ENCODE results near the gene SLC4A7. TPM values are rescaled to one million over a fixed set of nuclear protein-coding genes. Genes with fewer than 3 reads are reported as not detected.
A peak's percentile ranks its signal among the peaks of the same experiment; 100 is the strongest.

Gene SLC4A7
- polyA plus RNA-seq, 3 donors from 2014 or later: 1.6 to 13.5 (median 8.4) TPM

- DNase-seq: no peak
- H3K36me3 Mint-ChIP-seq: no peaks in the 10 kb centered on the region
- H3K9me3 Mint-ChIP-seq: no peaks in the 10 kb centered on the region
- no peak overlapping the region for H3K4me3 Mint-ChIP-seq
- no peaks in the 10 kb centered on the region for H3K4me1 Mint-ChIP-seq
- no peaks in the 10 kb centered on the region for H3K27me3 Mint-ChIP-seq (ENCODE audit: low read depth in 3 of 3)
- H3K27ac Mint-ChIP-seq: no peak overlapping the region
Measured at GRCh38 chr3:27507111-27507510, 22.9 kb upstream of the SLC4A7 start.

GRCh38 chr3:27504749-27505148 is 20.6 kb upstream of the SLC4A7 start:
- no peaks in the 10 kb centered on the region for H3K9me3 Mint-ChIP-seq
- DNase-seq: no peak
- H3K4me3 Mint-ChIP-seq: no peak overlapping the region
- no peaks in the 10 kb centered on the region for H3K27me3 Mint-ChIP-seq (ENCODE audit: low read depth in 3 of 3)
- no peaks in the 10 kb centered on the region for H3K36me3 Mint-ChIP-seq
- H3K4me1 Mint-ChIP-seq: no peaks in the 10 kb centered on the region
- no peak overlapping the region for H3K27ac Mint-ChIP-seq

GRCh38 chr3:27503526-27503925 is 19.3 kb upstream of the SLC4A7 start:
- DNase-seq: no peak

GRCh38 chr3:27501759-27502158 is 17.6 kb upstream of the SLC4A7 start:
- peaks cover 0 to 2% (median 0%) of the 10 kb centered on the region in 3 donors for H3K27me3 Mint-ChIP-seq (ENCODE audit: low read depth in 3 of 3)
- H3K36me3 Mint-ChIP-seq: no peaks in the 10 kb centered on the region
- H3K4me3 Mint-ChIP-seq: no peak overlapping the region
- H3K27ac Mint-ChIP-seq: no peak overlapping the region
- DNase-seq: no peak
- H3K9me3 Mint-ChIP-seq: no peaks in the 10 kb centered on the region
- H3K4me1 Mint-ChIP-seq: no peaks in the 10 kb centered on the region

More at GRCh38 chr3:27503526-27503925, 19.3 kb upstream of the SLC4A7 start:
- H3K27me3 Mint-ChIP-seq (ENCODE audit: low read depth in 3 of 3): no peaks in the 10 kb centered on the region
- no peak overlapping the region for H3K4me3 Mint-ChIP-seq
- no peaks in the 10 kb centered on the region for H3K4me1 Mint-ChIP-seq
- H3K36me3 Mint-ChIP-seq: no peaks in the 10 kb centered on the region
- no peak overlapping the region for H3K27ac Mint-ChIP-seq
- H3K9me3 Mint-ChIP-seq: no peaks in the 10 kb centered on the region

- no peak overlapping the region for H3K27ac Mint-ChIP-seq
- DNase-seq: no peak
- H3K27me3 Mint-ChIP-seq (ENCODE audit: low read depth in 3 of 3): peaks cover 0 to 2% (median 0%) of the 10 kb centered on the region in 3 donors
- no peak overlapping the region for H3K4me3 Mint-ChIP-seq
- no peaks in the 10 kb centered on the region for H3K36me3 Mint-ChIP-seq
- H3K4me1 Mint-ChIP-seq: peaks cover 0 to 2% of the 10 kb centered on the region in 2 donors
- no peaks in the 10 kb centered on the region for H3K9me3 Mint-ChIP-seq
Measured at GRCh38 chr3:27500986-27501385, 16.8 kb upstream of the SLC4A7 start.

GRCh38 chr3:27500035-27500434 is 15.9 kb upstream of the SLC4A7 start:
- Mint-ChIP-seq H3K4me3 (no peak overlapping the region), H3K36me3 (no peaks in the 10 kb centered on the region)

GRCh38 chr3:27494784-27495183 is 10.6 kb upstream of the SLC4A7 start:
- H3K27me3 Mint-ChIP-seq (ENCODE audit: low read depth in 3 of 3): peaks cover 0 to 2% (median 0%) of the 10 kb centered on the region in 3 donors
- no peaks in the 10 kb centered on the region for H3K9me3 Mint-ChIP-seq
- DNase-seq: no peak
- peaks cover 0 to 2% of the 10 kb centered on the region in 2 donors for H3K4me1 Mint-ChIP-seq
- H3K4me3 Mint-ChIP-seq: no peak overlapping the region
- H3K27ac Mint-ChIP-seq: no peak overlapping the region
- H3K36me3 Mint-ChIP-seq: no peaks in the 10 kb centered on the region

More at GRCh38 chr3:27500035-27500434, 15.9 kb upstream of the SLC4A7 start:
- Mint-ChIP-seq H3K27me3 (ENCODE audit: low read depth in 3 of 3) (peaks cover 0 to 2% (median 0%) of the 10 kb centered on the region in 3 donors), H3K4me1 (peaks cover 0 to 2% of the 10 kb centered on the region in 2 donors), H3K27ac (no peak overlapping the region), H3K9me3 (no peaks in the 10 kb centered on the region)
- no peak for DNase-seq

- no peaks in the 10 kb centered on the region for H3K9me3 Mint-ChIP-seq
- DNase-seq: no peak
- H3K27ac Mint-ChIP-seq: no peak overlapping the region
- no peaks in the 10 kb centered on the region for H3K36me3 Mint-ChIP-seq
- H3K4me3 Mint-ChIP-seq: no peak overlapping the region
- peaks cover 0 to 6% (median 0%) of the 10 kb centered on the region in 3 donors for H3K27me3 Mint-ChIP-seq (ENCODE audit: low read depth in 3 of 3)
- peaks cover 10 to 12% of the 10 kb centered on the region in 2 donors for H3K4me1 Mint-ChIP-seq
Measured at GRCh38 chr3:27488821-27489220, 4.6 kb upstream of the SLC4A7 start.

GRCh38 chr3:27487383-27487782 is 3.2 kb upstream of the SLC4A7 start:
- H3K36me3 Mint-ChIP-seq: no peaks in the 10 kb centered on the region
- no peaks in the 10 kb centered on the region for H3K9me3 Mint-ChIP-seq
- H3K4me3 Mint-ChIP-seq: no peak overlapping the region
- H3K27me3 Mint-ChIP-seq (ENCODE audit: low read depth in 3 of 3): peaks cover 0 to 10% (median 4%) of the 10 kb centered on the region in 3 donors
- peaks cover 21% of the 10 kb centered on the region in 2 donors for H3K4me1 Mint-ChIP-seq
- DNase-seq: no peak
- no peak overlapping the region for H3K27ac Mint-ChIP-seq

GRCh38 chr3:27486336-27486735 is 2.2 kb upstream of the SLC4A7 start:
- peak overlapping the region in 5 of 6 donors; percentile 18 to 73 (median 60) for H3K27ac Mint-ChIP-seq
- H3K9me3 Mint-ChIP-seq: no peaks in the 10 kb centered on the region
- H3K4me3 Mint-ChIP-seq: peak overlapping the region; percentile 13 to 71 (median 34)
- no peaks in the 10 kb centered on the region for H3K36me3 Mint-ChIP-seq
- peaks cover 0 to 10% (median 4%) of the 10 kb centered on the region in 3 donors for H3K27me3 Mint-ChIP-seq (ENCODE audit: low read depth in 3 of 3)
- peaks cover 29 to 32% of the 10 kb centered on the region in 2 donors for H3K4me1 Mint-ChIP-seq
- peak in 1 of 3 donors; percentile 25 for DNase-seq

GRCh38 chr3:27485866-27486265 is 1.7 kb upstream of the SLC4A7 start:
- Mint-ChIP-seq H3K4me3 (peak overlapping the region in 3 of 5 donors; percentile 13 to 71 (median 16)), H3K27ac (peak overlapping the region in 3 of 6 donors; percentile 51 to 73 (median 61)), H3K9me3 (no peaks in the 10 kb centered on the region)

GRCh38 chr3:27483117-27484014 is 818 bp downstream of the SLC4A7 start:
- peak; percentile 37 to 39 (median 38) for DNase-seq
- Mint-ChIP-seq H3K27me3 (ENCODE audit: low read depth in 3 of 3) (peaks cover 0 to 10% (median 4%) of the 10 kb centered on the region in 3 donors), H3K36me3 (no peaks in the 10 kb centered on the region), H3K9me3 (no peaks in the 10 kb centered on the region), H3K4me1 (peaks cover 56 to 57% of the 10 kb centered on the region in 2 donors), H3K4me3 (peak overlapping the region; percentile 95 to 99 (median 98)), H3K27ac (peak overlapping the region; percentile 92 to 95 (median 92))

More at GRCh38 chr3:27485866-27486265, 1.7 kb upstream of the SLC4A7 start:
- Mint-ChIP-seq H3K27me3 (ENCODE audit: low read depth in 3 of 3) (peaks cover 0 to 10% (median 4%) of the 10 kb centered on the region in 3 donors), H3K36me3 (no peaks in the 10 kb centered on the region), H3K4me1 (peaks cover 34 to 36% of the 10 kb centered on the region in 2 donors)
- DNase-seq: no peak

GRCh38 chr3:27479806-27480543 is 4.2 kb downstream of the SLC4A7 start:
- Mint-ChIP-seq H3K4me1 (peaks cover 52 to 74% of the 10 kb centered on the region in 2 donors), H3K9me3 (no peaks in the 10 kb centered on the region), H3K27ac (peak overlapping the region; percentile 75 to 92 (median 88)), H3K36me3 (peaks cover 0 to 4% (median 3%) of the 10 kb centered on the region in 3 donors), H3K4me3 (peak overlapping the region; percentile 50 to 76 (median 72)), H3K27me3 (ENCODE audit: low read depth in 3 of 3) (peaks cover 1 to 10% (median 4%) of the 10 kb centered on the region in 3 donors)
- peak in 2 of 3 donors; percentile 14 to 18 for DNase-seq

Data from immature natural killer cell (primary cell).